SK-N-SH (cell line): ENCODE results near the gene FBN1. TPM values are rescaled to one million over a fixed set of nuclear protein-coding genes. Genes with fewer than 3 reads are reported as not detected.

Experiments used
- CTCF ChIA-PET: fragments of 300-600, 350-600 bp; formaldehyde crosslinking; extraction: SDS; loops from one replicate; lab custom pipeline; 2021; lab: Yijun Ruan, JAX
- POLR2A ChIA-PET: fragments of 350-600 bp; sonication (Branson Sonifier 250); formaldehyde crosslinking; extraction: SDS; loops from one replicate; lab custom pipeline; 2020; ENCODE audit warnings: antibody characterized with exemption, inconsistent platforms; lab: Yijun Ruan, JAX
- DNase-seq: peaks from one replicate; pipeline ENCODE4 v3.0.0; 2012
- H2AFZ ChIP-seq: fragments of 200-600 bp; sonication (generic); 2 replicates; pipeline ENCODE4 v1.8.1; 2016; ENCODE audit warnings: antibody characterized with exemption, mild to moderate bottlenecking, low read depth
- H3F3A ChIP-seq: fragments of 200-600 bp; sonication (generic); replicated peaks from 2 replicates; pipeline ENCODE3; 2016; ENCODE audit warnings: antibody characterized with exemption, mild to moderate bottlenecking; ENCODE audit not compliant: insufficient read depth
- H3K27ac ChIP-seq, 2 experiments: fragments of 200-500 bp in 1 of 2; fragments of 200-600 bp in 1 of 2; sonication (Bioruptor generic) in 1 of 2; sonication (generic), shearing (Covaris generic) in 1 of 2; 2 replicates each; pipeline versions ENCODE4 v1.5.1 to v1.6.1; 2014 to 2016; ENCODE audit warnings: low read depth in 2 of 2, inconsistent platforms in 1 of 2, low read length in 1 of 2, mild to moderate bottlenecking in 1 of 2, mixed read lengths in 1 of 2
- H3K27me3 ChIP-seq: fragments of 200-600 bp; sonication (generic), shearing (Covaris generic); 2 replicates; pipeline ENCODE4 v1.6.1; 2016; ENCODE audit warnings: mixed run types; ENCODE audit not compliant: insufficient read depth
- H3K36me3 ChIP-seq, 2 experiments: fragments of 200-500 bp in 1 of 2; fragments of 200-600 bp in 1 of 2; sonication (Bioruptor generic) in 1 of 2; sonication (generic) in 1 of 2; replicated peaks in 1 of 2; 2 replicates each; pipeline versions ENCODE3 to v1.5.1; 2014 to 2016; ENCODE audit warnings: low read length in 1 of 2, mild to moderate bottlenecking in 1 of 2; ENCODE audit not compliant: insufficient read depth in 2 of 2, control insufficient read depth in 1 of 2
- H3K4me1 ChIP-seq, 2 experiments: fragments of 200-500 bp in 1 of 2; fragments of 200-600 bp in 1 of 2; sonication (Bioruptor generic) in 1 of 2; sonication (generic), shearing (Covaris generic) in 1 of 2; 2 replicates each; pipeline versions ENCODE4 v1.5.1 to v1.6.1; 2014 to 2016; ENCODE audit warnings: low read depth in 1 of 2, low read length in 1 of 2, mixed run types in 1 of 2; ENCODE audit not compliant: insufficient read depth in 2 of 2, control insufficient read depth in 1 of 2
- H3K4me2 ChIP-seq: fragments of 200-600 bp; sonication (generic), shearing (Covaris generic); 2 replicates; pipeline ENCODE4 v1.6.1; 2017; ENCODE audit warnings: mixed run types
- H3K4me3 ChIP-seq, 2 experiments: fragments of 200-500 bp in 1 of 2; fragments of 200-600 bp in 1 of 2; sonication (Bioruptor generic) in 1 of 2; sonication (generic), shearing (Covaris generic) in 1 of 2; 2 replicates each; pipeline versions ENCODE4 v1.5.1 to v1.8.1; 2014 to 2016; ENCODE audit warnings: low read depth in 2 of 2, inconsistent platforms in 1 of 2, low read length in 1 of 2, mild to moderate bottlenecking in 1 of 2, mixed read lengths in 1 of 2, moderate library complexity in 1 of 2
- H3K79me2 ChIP-seq: fragments of 200-600 bp; sonication (generic); 2 replicates; pipeline ENCODE4 v1.8.1; 2017; ENCODE audit warnings: mild to moderate bottlenecking; ENCODE audit not compliant: insufficient read depth
- H3K9ac ChIP-seq: fragments of 200-600 bp; sonication (generic); 2 replicates; pipeline ENCODE4 v1.6.1; 2017; ENCODE audit warnings: mixed run types
- H3K9me2 ChIP-seq: fragments of 200-600 bp; sonication (generic); 2 replicates; pipeline ENCODE4 v1.6.1; 2017; ENCODE audit warnings: mixed run types
- H3K9me3 ChIP-seq: fragments of 200-600 bp; sonication (generic); 2 replicates; pipeline ENCODE4 v1.6.1; 2017; ENCODE audit warnings: mixed run types, mild to moderate bottlenecking, moderate library complexity
- H4K20me1 ChIP-seq: fragments of 200-600 bp; sonication (generic); 2 replicates; pipeline ENCODE4 v1.6.1; 2017; ENCODE audit warnings: mild to moderate bottlenecking, mixed run types; ENCODE audit not compliant: insufficient read depth
- CHD2 ChIP-seq: fragments of 150-350 bp; IDR thresholded peaks from 2 replicates; pipeline ENCODE4 v1.6.1; 2018; ENCODE audit warnings: low read length; ENCODE audit not compliant: partially characterized antibody
- FOXM1 ChIP-seq: IDR thresholded peaks from 2 replicates; pipeline ENCODE4 v1.4.0; 2012; ENCODE audit warnings: low read depth, mild to moderate bottlenecking
- GATA2 ChIP-seq: sonication (generic); formaldehyde crosslinking; IDR thresholded peaks from 2 replicates; pipeline ENCODE4 v1.5.0; 2020; ENCODE audit warnings: mild to moderate bottlenecking, missing genetic modification reagents
- MAX ChIP-seq: IDR thresholded peaks from 2 replicates; pipeline ENCODE4 v1.4.0; 2012; ENCODE audit warnings: low read depth
- MXI1 ChIP-seq: IDR thresholded peaks from 2 replicates; pipeline ENCODE4 v1.6.1; 2012; ENCODE audit warnings: mild to moderate bottlenecking, low read depth, low read length, improper control_type of control experiment
- NFIC ChIP-seq: IDR thresholded peaks from 2 replicates; pipeline ENCODE4 v1.4.0; 2012; ENCODE audit warnings: borderline replicate concordance
- RAD21 ChIP-seq: IDR thresholded peaks from 2 replicates; pipeline ENCODE4 v1.6.1; 2012; ENCODE audit warnings: mild to moderate bottlenecking, low read length
- RCOR1 ChIP-seq: fragments of 150-350 bp; IDR thresholded peaks from 2 replicates; pipeline ENCODE4 v1.6.1; 2017; ENCODE audit warnings: antibody characterized with exemption, low read length
- RFX5 ChIP-seq: IDR thresholded peaks from 2 replicates; pipeline ENCODE4 v1.6.1; 2012; ENCODE audit warnings: mild to moderate bottlenecking, improper control_type of control experiment, low read length
- SIN3A ChIP-seq: IDR thresholded peaks from 2 replicates; pipeline ENCODE4 v1.6.1; 2012; ENCODE audit warnings: low read depth, mild to moderate bottlenecking, low read length, moderate library complexity, borderline replicate concordance
- SMC3 ChIP-seq: IDR thresholded peaks from 2 replicates; pipeline ENCODE4 v1.6.1; 2012; ENCODE audit warnings: low read depth, low read length, improper control_type of control experiment
- USF2 ChIP-seq: fragments of 150-350 bp; IDR thresholded peaks from 2 replicates; pipeline ENCODE4 v1.6.1; 2017; ENCODE audit warnings: antibody characterized with exemption, low read length, low read depth, borderline replicate concordance
- YY1 ChIP-seq: IDR thresholded peaks from 2 replicates; pipeline ENCODE4 v1.4.0; 2012; ENCODE audit warnings: low read depth, mild to moderate bottlenecking
- ZBTB33 ChIP-seq: IDR thresholded peaks from 2 replicates; pipeline ENCODE4 v1.4.0; 2012; ENCODE audit warnings: low read depth, borderline replicate concordance
- WGBS: methylation state at CpG from one replicate; pipeline ENCODE4 v1.1.6; 2017; ENCODE audit warnings: low lambda C conversion rate; 5-methylcytosine and 5-hydroxymethylcytosine counted together
- polyA plus RNA-seq, 3 experiments: library from polyadenylated mRNA; depleted of rRNA; stranded (reverse); fragments of >200 nt; gene quantifications; 2 replicates each; pipeline ENCODE4 v1.2.3, GENCODE V29; 2012
- TF ChIP-seq, protein P1 (sequence below): fragments of 200-600 bp; sonication (generic); IDR thresholded peaks from 2 replicates; pipeline ENCODE4 v1.6.1; 2017; ENCODE audit warnings: antibody characterized with exemption, mild to moderate bottlenecking, moderate library complexity

The FBN1 gene
- polyA plus RNA-seq, 1 of the 3 experiments (the other 2 are of a cell fraction): 248 TPM

DNA sequence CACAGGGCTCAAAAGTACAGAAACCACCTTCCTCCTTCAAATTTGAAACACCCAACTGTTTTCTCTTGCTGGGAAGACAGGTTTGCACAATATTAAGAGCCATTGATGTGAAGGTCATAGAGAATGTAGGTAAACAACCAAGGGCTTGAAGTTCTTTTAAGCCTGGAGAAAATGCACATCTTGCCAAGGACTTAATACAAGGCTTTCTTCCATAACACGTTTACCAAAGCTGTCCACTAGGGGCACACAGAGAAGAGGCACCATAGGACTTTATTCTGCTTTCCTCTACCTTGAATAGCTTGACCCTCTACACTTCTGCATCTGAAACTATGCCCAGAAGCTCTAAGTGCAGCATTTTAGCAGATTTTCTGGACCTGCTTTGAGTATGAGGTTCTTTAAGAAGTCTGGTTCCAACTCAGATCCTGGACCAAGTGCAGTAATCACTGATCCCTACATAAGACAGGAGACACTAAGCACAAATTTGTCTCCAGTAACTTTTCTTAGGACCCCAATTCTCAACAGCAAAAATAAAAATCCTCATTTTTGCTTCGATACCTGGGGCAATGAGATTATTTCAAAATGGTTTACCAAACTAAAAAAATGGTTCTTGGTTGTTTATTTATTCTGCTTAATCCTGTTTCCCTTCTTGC lies 138.0 kb downstream of the FBN1 start:
- DNase-seq: peak; percentile 42
- Histone ChIP-seq H3K79me2 (peaks cover 10% of the 10 kb centered on the region; the same call in 1 of the 2 replicates), H3K4me2 (no peak overlapping the region), H3K27me3 (no peaks in the 10 kb centered on the region), H2AFZ (no peak overlapping the region), H3K36me3 (peaks cover 88 to 98% of the 10 kb centered on the region in 2 experiments), H3F3A (peaks cover 46% of the 10 kb centered on the region), H3K4me1 (no peaks in the 10 kb centered on the region)
- 55% methylated on average over 2 of the region's 2 CpGs for WGBS
- CTCF ChIA-PET: interaction anchor here (0.6 to 2.6 kb wide), 14 partner anchors 10 to 291 kb away, joined by 3 to 13 read pairs (median 4); partner anchors contain the start of gene FBN1
- TF ChIP-seq GATA2 (CRISPR knock-in tag): no peak
- TF ChIP-seq, protein P1, sequence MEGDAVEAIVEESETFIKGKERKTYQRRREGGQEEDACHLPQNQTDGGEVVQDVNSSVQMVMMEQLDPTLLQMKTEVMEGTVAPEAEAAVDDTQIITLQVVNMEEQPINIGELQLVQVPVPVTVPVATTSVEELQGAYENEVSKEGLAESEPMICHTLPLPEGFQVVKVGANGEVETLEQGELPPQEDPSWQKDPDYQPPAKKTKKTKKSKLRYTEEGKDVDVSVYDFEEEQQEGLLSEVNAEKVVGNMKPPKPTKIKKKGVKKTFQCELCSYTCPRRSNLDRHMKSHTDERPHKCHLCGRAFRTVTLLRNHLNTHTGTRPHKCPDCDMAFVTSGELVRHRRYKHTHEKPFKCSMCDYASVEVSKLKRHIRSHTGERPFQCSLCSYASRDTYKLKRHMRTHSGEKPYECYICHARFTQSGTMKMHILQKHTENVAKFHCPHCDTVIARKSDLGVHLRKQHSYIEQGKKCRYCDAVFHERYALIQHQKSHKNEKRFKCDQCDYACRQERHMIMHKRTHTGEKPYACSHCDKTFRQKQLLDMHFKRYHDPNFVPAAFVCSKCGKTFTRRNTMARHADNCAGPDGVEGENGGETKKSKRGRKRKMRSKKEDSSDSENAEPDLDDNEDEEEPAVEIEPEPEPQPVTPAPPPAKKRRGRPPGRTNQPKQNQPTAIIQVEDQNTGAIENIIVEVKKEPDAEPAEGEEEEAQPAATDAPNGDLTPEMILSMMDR: peak; percentile 75
- TF ChIP-seq ZBTB33: no peak
- TF ChIP-seq RAD21: peak; percentile 59
- no peak for TF ChIP-seq SMC3
- TF ChIP-seq, all 33 proteins: peak for 2
- Histone ChIP-seq H3K9me3 (no peaks in the 10 kb centered on the region), H3K4me3 (no peak overlapping the region), H3K27ac (no peak overlapping the region), H3K9me2 (no peaks in the 10 kb centered on the region), H4K20me1 (no peaks in the 10 kb centered on the region), H3K9ac (no peak overlapping the region)
- POLR2A ChIA-PET: no interaction called here

DNA sequence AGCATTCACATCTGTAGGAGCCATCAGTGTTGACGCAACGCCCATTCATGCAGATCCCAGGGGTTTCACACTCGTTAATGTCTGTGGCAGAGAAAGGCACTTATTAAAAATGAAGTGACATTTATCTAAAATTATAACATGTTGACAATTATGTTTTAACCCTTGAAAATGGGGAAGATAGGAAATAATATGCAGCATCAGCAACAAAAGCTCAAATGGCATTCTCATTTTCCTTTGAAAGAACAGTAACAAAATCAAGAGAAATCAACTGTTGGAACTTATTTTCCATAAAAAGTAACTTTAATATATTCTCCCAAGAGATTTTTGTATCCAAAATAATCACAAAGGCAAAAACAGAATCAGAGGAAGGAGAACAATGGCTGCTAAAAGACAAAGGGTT lies 140.4 kb downstream of the FBN1 start:
- H3K9me3 ChIP-seq: no peaks in the 10 kb centered on the region
- 95% methylated on average over 3 of the region's 3 CpGs for WGBS
- no peaks in the 10 kb centered on the region for H3K9me2 ChIP-seq
- peaks cover 14% of the 10 kb centered on the region; the same call in 1 of the 2 replicates for H3K79me2 ChIP-seq
- no peak overlapping the region for H3K27ac ChIP-seq
- no peak for DNase-seq
- no peak overlapping the region for H2AFZ ChIP-seq
- H3K4me2 ChIP-seq: no peak overlapping the region
- no peaks in the 10 kb centered on the region for H4K20me1 ChIP-seq
- no peak overlapping the region for H3K4me3 ChIP-seq
- H3K9ac ChIP-seq: no peak overlapping the region
- H3K4me1 ChIP-seq: no peaks in the 10 kb centered on the region
- ChIA-PET CTCF (interaction anchor here (1.2 to 1.5 kb wide), 3 partner anchors 9 to 24 kb away, joined by 3 to 5 read pairs (median 3); no protein-coding TSS in a partner anchor), POLR2A (no interaction called here)
- peaks cover 46% of the 10 kb centered on the region for H3F3A ChIP-seq
- peaks cover 83 to 95% of the 10 kb centered on the region in 2 experiments for H3K36me3 ChIP-seq
- H3K27me3 ChIP-seq: no peaks in the 10 kb centered on the region
- TF ChIP-seq SIN3A (no peak), YY1 (no peak), RAD21 (no peak), RCOR1 (no peak), CHD2 (no peak), USF2 (no peak), MAX (no peak), FOXM1 (no peak), NFIC (no peak), RFX5 (no peak), MXI1 (no peak)
- TF ChIP-seq, protein P1: no peak
